GM18870 (cell line): Measurements from ENCODE around the gene SEMA4A.
"Not testable (repeated sequence)": the region's sequence is repeated elsewhere in the genome, so short reads cannot be mapped to it uniquely, and the experiment has no call there.

ENCODE experiments used
- ATAC-seq: cut with Tn5 transposase; IDR thresholded peaks from one replicate; pipeline ENCODE4 v1.9.1; 2021; ENCODE audit warnings: moderate library complexity; ENCODE audit not compliant: unreplicated experiment

SEMA4A gene

DNA sequence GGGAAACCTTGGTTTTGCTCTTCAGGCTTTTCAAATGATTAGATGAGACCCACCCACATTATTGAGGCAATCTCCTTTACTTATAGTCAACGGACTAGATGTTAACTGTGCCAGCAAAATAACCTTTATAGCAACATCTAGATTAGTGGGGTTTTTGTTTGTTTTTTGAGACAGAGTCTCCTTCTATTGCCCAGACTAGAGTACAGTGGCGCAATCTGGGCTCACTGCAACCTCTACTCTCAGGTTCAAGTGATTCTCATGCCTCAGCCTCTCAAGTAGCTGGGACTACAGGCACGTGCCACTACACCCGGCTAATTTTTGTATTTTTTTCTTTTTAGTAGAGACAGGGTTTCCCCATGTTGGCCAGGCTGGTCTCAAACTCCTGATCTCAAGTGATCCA, 36.9 kb downstream of the SEMA4A start:
- not testable (repeated sequence) for ATAC-seq

- ATAC-seq: no peak
These were observed 38.0 kb downstream of the SEMA4A start for GRCh38 chr1:156191292-156191964.

DNA sequence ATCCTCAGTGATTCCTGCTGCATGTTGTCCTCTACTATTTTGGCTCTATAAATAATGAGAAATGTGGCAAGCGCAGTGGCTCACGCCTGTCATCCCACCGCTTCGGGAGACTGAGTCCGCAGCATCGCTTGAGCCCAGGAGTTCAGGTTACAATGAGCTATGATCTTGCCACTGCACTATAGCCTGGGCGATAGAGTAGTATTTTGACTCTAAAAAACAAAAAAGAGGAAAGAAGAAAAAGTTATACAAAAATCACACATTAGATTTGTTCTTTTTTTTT, 39.8 kb downstream of the SEMA4A start:
- no peak for ATAC-seq

GRCh38 chr1:156193488-156194299, 40.3 kb downstream of the SEMA4A start, which contains the start of gene SLC25A44:
TSS of gene SLC25A44 (plus strand) at chr1:156194104. CDS start at chr1:156199848, 5,744 bp downstream.
- peak; percentile 91 for ATAC-seq

GRCh38 chr1:156194300-156194652, 40.9 kb downstream of the SEMA4A start:
- no peak for ATAC-seq

DNA sequence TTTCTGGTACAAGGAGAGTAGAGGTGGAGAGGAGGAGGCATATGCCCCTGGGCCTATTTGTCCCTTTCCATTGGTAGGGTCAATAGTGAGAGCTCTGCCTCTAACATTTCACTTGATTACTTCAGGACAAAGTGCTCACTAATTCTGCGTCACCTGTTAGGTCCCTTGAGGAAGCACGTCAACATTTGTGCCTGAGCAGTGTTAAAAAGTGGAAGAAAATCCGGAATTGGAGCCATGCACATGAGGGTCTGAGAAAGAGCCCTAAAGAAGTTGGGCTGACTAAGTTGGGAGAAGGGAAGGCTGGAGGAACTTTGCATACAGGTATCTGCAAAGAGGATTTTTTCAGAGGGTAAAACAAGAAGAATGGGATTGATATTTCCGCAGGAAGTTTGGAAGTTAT, 42.5 kb downstream of the SEMA4A start:
- ATAC-seq: no peak

DNA sequence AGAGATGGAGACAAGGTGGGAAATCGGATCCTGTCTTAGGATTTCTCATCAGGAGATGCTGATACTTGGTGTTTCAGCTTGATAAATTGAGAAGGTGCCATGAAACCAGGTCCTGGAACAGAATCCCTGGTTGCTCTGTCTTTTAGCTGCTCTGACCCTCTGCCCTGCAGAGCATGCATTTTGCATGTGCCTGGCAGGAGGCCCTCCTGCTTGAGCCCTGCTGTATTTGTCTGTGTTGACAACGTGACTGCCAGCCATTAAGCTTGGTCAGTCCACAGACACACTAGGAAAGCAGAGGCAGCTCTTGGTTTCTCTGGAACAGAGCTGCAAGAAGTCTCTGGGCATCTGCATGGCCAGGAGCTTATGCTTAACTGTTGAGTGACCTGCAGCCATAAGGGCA, 43.1 kb downstream of the SEMA4A start:
- ATAC-seq: no peak

GRCh38 chr1:156198831-156199349, 45.5 kb downstream of the SEMA4A start:
- ATAC-seq: no peak

DNA sequence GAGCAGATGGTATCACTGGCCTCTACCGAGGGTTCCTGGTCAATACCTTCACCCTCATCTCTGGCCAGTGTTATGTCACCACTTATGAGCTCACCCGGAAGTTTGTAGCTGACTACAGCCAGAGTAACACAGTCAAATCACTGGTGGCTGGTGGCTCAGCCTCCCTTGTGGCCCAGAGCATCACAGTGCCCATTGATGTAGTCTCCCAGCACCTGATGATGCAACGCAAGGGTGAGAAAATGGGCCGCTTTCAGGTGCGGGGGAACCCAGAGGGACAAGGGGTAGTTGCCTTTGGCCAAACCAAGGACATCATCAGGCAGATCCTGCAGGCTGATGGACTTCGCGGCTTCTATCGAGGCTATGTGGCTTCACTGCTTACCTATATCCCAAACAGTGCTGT, 46.7 kb downstream of the SEMA4A start:
- no peak for ATAC-seq

DNA sequence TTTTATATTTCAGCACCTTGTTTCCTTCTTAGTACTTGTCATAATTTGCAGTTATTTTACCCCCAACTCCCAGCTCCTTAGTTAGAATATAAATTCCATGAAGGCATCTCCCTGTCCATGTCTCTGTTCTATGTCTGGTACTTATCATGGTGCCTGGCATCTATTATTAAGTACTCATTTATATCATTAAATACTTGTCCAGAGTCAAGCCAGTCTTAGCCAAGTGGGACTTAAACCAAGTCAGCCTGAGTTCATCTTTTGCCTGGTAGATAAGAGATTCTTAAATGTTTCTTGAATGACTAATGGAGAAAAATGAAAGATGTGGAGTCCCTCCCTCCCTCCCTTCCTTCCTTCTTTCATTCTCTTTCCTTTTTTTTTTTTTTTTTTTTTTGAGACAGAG, 49.9 kb downstream of the SEMA4A start:
- no peak for ATAC-seq

GRCh38 chr1:156204686-156205085, 51.3 kb downstream of the SEMA4A start:
- ATAC-seq: no peak

GRCh38 chr1:156211243-156211642, 57.9 kb downstream of the SEMA4A start:
- no peak for ATAC-seq

- ATAC-seq: no peak
These were observed 58.7 kb downstream of the SEMA4A start for GRCh38 chr1:156212130-156212529.

DNA sequence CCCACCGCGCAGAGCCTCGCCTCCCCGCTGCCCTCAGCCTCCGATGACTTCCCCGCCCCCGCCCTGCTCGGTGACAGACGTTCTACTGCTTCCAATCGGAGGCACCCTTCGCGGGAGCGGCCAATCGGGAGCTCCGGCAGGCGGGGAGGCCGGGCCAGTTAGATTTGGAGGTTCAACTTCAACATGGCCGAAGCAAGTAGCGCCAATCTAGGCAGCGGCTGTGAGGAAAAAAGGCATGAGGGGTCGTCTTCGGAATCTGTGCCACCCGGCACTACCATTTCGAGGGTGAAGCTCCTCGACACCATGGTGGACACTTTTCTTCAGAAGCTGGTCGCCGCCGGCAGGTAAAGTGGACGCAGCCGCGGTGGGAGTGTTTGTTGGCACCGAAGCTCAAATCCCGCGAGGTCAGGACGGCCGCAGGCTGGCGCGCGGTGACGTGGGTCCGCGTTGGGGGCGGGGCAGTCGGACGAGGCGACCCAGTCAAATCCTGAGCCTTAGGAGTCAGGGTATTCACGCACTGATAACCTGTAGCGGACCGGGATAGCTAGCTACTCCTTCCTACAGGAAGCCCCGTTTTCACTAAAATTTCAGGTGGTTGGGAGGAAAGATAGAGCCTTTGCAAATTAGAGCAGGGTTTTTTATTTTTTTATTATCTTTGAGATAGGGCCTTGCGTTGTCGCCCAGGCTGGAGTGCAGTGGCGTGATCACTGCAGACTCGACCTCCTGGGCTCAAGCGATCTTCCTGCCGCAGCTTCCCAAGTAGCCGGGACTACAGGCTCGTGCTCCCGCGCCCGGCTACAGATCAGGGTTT, 59.7 kb downstream of the SEMA4A start, which contains the start of gene PMF1:
TSS of gene PMF1 (plus strand) at position 175 of the 811 bp plus-strand sequence. CDS start at position 184, 9 bp downstream.
- peak; percentile 66 for ATAC-seq

- ATAC-seq: no peak
These were observed 60.2 kb downstream of the SEMA4A start for GRCh38 chr1:156213644-156213966.

DNA sequence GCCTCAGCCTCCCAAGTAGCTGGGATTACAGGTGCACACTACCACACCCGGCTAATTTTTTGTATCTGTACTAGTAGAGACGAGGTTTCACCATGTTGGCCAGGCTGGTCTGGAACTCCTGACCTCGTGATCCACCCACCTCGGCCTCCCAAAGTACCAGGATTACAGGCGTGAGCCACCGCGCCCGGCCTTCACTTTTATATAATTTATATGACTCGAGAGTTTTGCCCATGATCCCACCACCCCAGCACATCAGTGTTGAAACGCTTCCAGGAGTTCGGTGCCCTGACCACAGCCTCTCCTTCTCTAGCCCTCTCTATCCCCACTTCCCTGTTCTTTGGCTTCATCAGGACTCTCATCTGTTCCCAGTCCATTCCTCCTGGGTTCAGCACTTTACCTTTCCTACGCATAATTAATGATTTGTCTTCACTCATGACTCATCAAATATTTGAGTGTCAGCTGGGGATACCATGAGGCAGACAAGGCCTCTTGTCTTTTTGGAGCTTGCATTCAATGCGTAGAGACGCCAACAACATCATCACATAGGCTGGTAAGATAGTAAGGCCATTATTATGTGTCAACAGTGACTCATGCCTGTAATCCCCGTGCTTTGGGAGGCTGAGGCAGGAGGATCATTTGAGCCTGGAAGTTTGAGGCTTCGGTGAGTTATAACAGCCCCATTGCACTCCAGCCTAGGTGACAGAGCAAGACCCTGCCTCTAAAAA, 60.8 kb downstream of the SEMA4A start:
- ATAC-seq: no peak

GRCh38 chr1:156216361-156217086, 63.1 kb downstream of the SEMA4A start:
- ATAC-seq: not testable (repeated sequence)

DNA sequence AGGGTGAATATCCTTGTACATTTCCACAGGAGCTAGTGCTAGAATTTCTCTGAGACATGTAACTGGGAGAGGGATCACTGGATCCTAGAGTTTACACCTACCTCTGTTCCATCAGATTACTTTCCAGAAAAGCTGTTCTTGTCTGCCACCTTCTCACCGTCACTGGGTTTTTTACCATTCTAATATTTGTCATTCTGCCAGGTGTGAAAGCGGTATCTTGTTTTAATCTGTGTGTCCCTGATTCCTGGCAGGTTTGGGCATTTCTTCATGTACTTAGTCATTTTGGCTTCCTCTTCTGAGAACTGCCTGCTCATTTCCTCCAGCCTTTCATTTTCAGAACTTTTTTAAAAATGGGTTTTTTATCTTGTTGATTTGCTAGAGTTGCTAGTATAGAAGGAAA, 64.5 kb downstream of the SEMA4A start:
- no peak for ATAC-seq

DNA sequence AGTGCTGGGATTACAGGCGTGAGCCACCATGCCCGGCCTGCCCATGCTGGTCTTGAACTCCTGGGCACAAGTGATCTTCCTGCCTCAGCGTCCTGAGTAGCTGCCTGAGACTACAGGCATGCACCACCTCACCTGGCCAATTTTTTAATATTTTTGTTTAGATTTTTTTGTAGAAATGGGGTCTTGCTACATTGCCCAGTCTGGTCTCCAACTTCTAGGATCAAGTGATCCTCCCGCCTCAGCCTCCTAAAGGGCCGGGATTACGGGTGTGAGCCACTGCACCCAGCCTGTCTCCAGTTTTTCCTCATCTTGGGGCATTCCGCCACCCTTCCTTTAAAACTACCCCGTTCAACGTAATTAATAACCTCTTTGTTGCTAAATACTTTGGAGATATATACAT, 66.8 kb downstream of the SEMA4A start:
- no peak for ATAC-seq

GRCh38 chr1:156221986-156222692, 68.8 kb downstream of the SEMA4A start:
- ATAC-seq: no peak
